Kidney (tissue), 14 donors: ENCODE results near the gene LAIR2. TPM values are rescaled to one million over a fixed set of nuclear protein-coding genes. Genes with fewer than 3 reads are reported as not detected.

Experiments
- DNase-seq, 5 donors: peaks; one replicate each; pipeline ENCODE4 v3.0.0-alpha.2; 2013 to 2020
- FAIRE-seq: peaks from 2 replicates; lab custom pipeline; 2012; peaks lifted over from hg19 to GRCh38; lab: Jason Lieb, UNC
- H3K27ac ChIP-seq, 2 donors: one replicate each; pipeline ENCODE4 v1.7.0; 2013; ENCODE audit warnings: low read depth in 2 of 2, low read length in 2 of 2, inconsistent platforms in 1 of 2
- H3K27me3 ChIP-seq: one replicate; pipeline ENCODE4 v1.7.1; 2013; ENCODE audit warnings: low read length, inconsistent platforms; ENCODE audit not compliant: control insufficient read depth, insufficient read depth
- H3K36me3 ChIP-seq, 3 donors: one replicate each; pipeline versions ENCODE4 v1.7.0 to v1.7.1; 2013; ENCODE audit warnings: low read length in 3 of 3, control low read depth in 1 of 3, inconsistent platforms in 1 of 3; ENCODE audit not compliant: insufficient read depth in 3 of 3, control insufficient read depth in 2 of 3
- H3K4me1 ChIP-seq, 3 donors: one replicate each; pipeline versions ENCODE4 v1.7.0 to v1.7.1; 2013; ENCODE audit warnings: low read length in 3 of 3, inconsistent platforms in 1 of 3, low read depth in 1 of 3; ENCODE audit not compliant: control insufficient read depth in 2 of 3, insufficient read depth in 2 of 3
- H3K4me3 ChIP-seq, 3 donors: one replicate each; pipeline versions ENCODE4 v1.7.0 to v1.8.1; 2013; ENCODE audit warnings: low read length in 3 of 3, control low read depth in 1 of 3, inconsistent platforms in 1 of 3
- H3K9ac ChIP-seq, 3 donors: one replicate each; pipeline versions ENCODE4 v1.7.0 to v1.7.1; 2013; ENCODE audit warnings: low read length in 3 of 3, control low read depth in 1 of 3, inconsistent platforms in 1 of 3
- H3K9me3 ChIP-seq, 3 donors: one replicate each; pipeline versions ENCODE4 v1.7.0 to v1.7.1; 2013; ENCODE audit warnings: low read length in 3 of 3, control low read depth in 1 of 3, inconsistent platforms in 1 of 3; ENCODE audit not compliant: control insufficient read depth in 2 of 3, insufficient read depth in 1 of 3
- CTCF ChIP-seq: IDR thresholded peaks from 3 replicates; pipeline ENCODE4 v1.5.1; 2012; ENCODE audit warnings: mild to moderate bottlenecking, moderate library complexity, borderline replicate concordance; ENCODE audit not compliant: insufficient read depth; ENCODE audit errors: extremely low read depth
- intact Hi-C: fragments of 100-400 bp; cut with DNase I; formaldehyde crosslinking; loops from one replicate; pipeline ENCODE4 v1.11.1; 2022
- polyA plus RNA-seq: library from polyadenylated mRNA; stranded (reverse); fragments of 350-450 nt; fragmentation: Illumina TruSeq; extraction: RNeasy Lipid Tissue Mini Kit (QIAGEN cat#74804); gene quantifications from one replicate; pipeline ENCODE4 v1.2.3, GENCODE V29; 2014; ENCODE audit warnings: low read depth, low replicate concordance; ENCODE audit not compliant: insufficient read depth
- total RNA-seq: library from RNA; stranded (reverse); fragmentation: NEBNext Ultra II Directional; extraction: Animal tissue kit (Norgen Biotek cat#: 25700); gene quantifications from one replicate; pipeline ENCODE4 v1.2.1, GENCODE V29; 2021
- donor health status: control.
- donor health status: control.
- donor health status: control.
- donor health status: control.
- donor health status: control.
- donor health status: DM: yes; HTN: yes; CAD: no.
- donor health status: Normal renal cell carcinoma (clear cell type).

The LAIR2 gene
- total and polyA plus RNA-seq, 2 donors from 2014 or later, result not detected

GRCh38 chr19:54552913-54553310, 50.3 kb downstream of the LAIR2 start:
- H3K9me3 ChIP-seq, result no peaks in the 10 kb centered on the region
- no peak overlapping the region for H3K9ac ChIP-seq
- no peaks in the 10 kb centered on the region for H3K27me3 ChIP-seq
- no peak overlapping the region for H3K4me3 ChIP-seq
- no peaks in the 10 kb centered on the region for H3K4me1 ChIP-seq
- no peak for DNase-seq
- no peak for TF ChIP-seq CTCF
- no peaks in the 10 kb centered on the region for H3K36me3 ChIP-seq
- no peak overlapping the region for H3K27ac ChIP-seq
- no peak for FAIRE-seq
- intact Hi-C loops, result no loop called here

- no peak for TF ChIP-seq CTCF
- no peak overlapping the region for H3K27ac ChIP-seq
- no peaks in the 10 kb centered on the region for H3K9me3 ChIP-seq
- no peak overlapping the region for H3K9ac ChIP-seq
- H3K36me3 ChIP-seq, result no peaks in the 10 kb centered on the region
- H3K27me3 ChIP-seq, result no peaks in the 10 kb centered on the region
- H3K4me3 ChIP-seq, result no peak overlapping the region
- FAIRE-seq (no peak), DNase-seq (no peak)
- intact Hi-C loops, result no loop called here
- no peaks in the 10 kb centered on the region for H3K4me1 ChIP-seq
These were observed 51.4 kb downstream of the LAIR2 start for GRCh38 chr19:54554006-54554405.

- no peaks in the 10 kb centered on the region for H3K9me3 ChIP-seq
- no peak overlapping the region for H3K27ac ChIP-seq
- H3K27me3 ChIP-seq, result no peaks in the 10 kb centered on the region
- FAIRE-seq, result no peak
- no peaks in the 10 kb centered on the region for H3K4me1 ChIP-seq
- no peak overlapping the region for H3K9ac ChIP-seq
- no peak overlapping the region for H3K4me3 ChIP-seq
- DNase-seq, result no peak
- no peak for TF ChIP-seq CTCF
- no peaks in the 10 kb centered on the region for H3K36me3 ChIP-seq
- intact Hi-C loops, result no loop called here
These were observed 52.3 kb downstream of the LAIR2 start for GRCh38 chr19:54554896-54555295.

GRCh38 chr19:54556194-54556593, 53.6 kb downstream of the LAIR2 start:
- intact Hi-C loops, result no loop called here
- no peaks in the 10 kb centered on the region for H3K36me3 ChIP-seq
- H3K4me3 ChIP-seq, result no peak overlapping the region
- no peaks in the 10 kb centered on the region for H3K27me3 ChIP-seq
- H3K9me3 ChIP-seq, result no peaks in the 10 kb centered on the region
- no peaks in the 10 kb centered on the region for H3K4me1 ChIP-seq
- FAIRE-seq (no peak), DNase-seq (no peak)
- no peak for TF ChIP-seq CTCF
- no peak overlapping the region for H3K27ac ChIP-seq
- no peak overlapping the region for H3K9ac ChIP-seq
